HepG2 (cell line): Measurements from ENCODE around the gene TBC1D5.
"Not testable (repeated sequence)": the region's sequence is repeated elsewhere in the genome, so short reads cannot be mapped to it uniquely, and the experiment has no call there.

Experiments used
- CTCF ChIP-seq: sonication (generic); formaldehyde crosslinking; IDR thresholded peaks from 2 replicates; pipeline ENCODE4 v1.5.0; 2020; ENCODE audit warnings: mild to moderate bottlenecking, missing genetic modification reagents, moderate library complexity
- LCORL ChIP-seq, 2 experiments: fragments of 450-650 bp in 1 of 2; sonication (generic) in 1 of 2; formaldehyde crosslinking in 1 of 2; IDR thresholded peaks; 2 replicates each; pipeline versions ENCODE4 v1.5.0 to v1.6.1; 2017 to 2020; ENCODE audit warnings: antibody characterized with exemption in 1 of 2, missing genetic modification reagents in 1 of 2
- NFE2L2 ChIP-seq: fragments of 150-350 bp; IDR thresholded peaks from 2 replicates; pipeline ENCODE4 v1.6.1; 2014; ENCODE audit warnings: low read length
- PRDM4 ChIP-seq: sonication (generic); formaldehyde crosslinking; IDR thresholded peaks from 2 replicates; pipeline ENCODE4 v1.9.0; 2021; ENCODE audit warnings: missing genetic modification reagents, borderline replicate concordance
- ZNF510 ChIP-seq: sonication (generic); formaldehyde crosslinking; IDR thresholded peaks from 2 replicates; pipeline ENCODE4 v1.4.0; 2020; ENCODE audit warnings: low read depth, mild to moderate bottlenecking, missing genetic modification reagents

GRCh38 chr3:17699815-17700214 is 42.6 kb downstream of the TBC1D5 start:
- not testable (repeated sequence) for TF ChIP-seq ZNF510; CTCF (CRISPR knock-in tag); PRDM4; LCORL (IDR thresholded peaks at IDR 0.05); LCORL (CRISPR knock-in tag; IDR thresholded peaks at IDR 0.05); NFE2L2
